Kasumi-1 (cell line): ENCODE results near the gene EMILIN1.

Experiments
- DNase-seq, 2 experiments: peaks; one replicate each; lab custom pipeline; 2025; lab: John Stamatoyannopoulos, UW

The EMILIN1 gene

DNA sequence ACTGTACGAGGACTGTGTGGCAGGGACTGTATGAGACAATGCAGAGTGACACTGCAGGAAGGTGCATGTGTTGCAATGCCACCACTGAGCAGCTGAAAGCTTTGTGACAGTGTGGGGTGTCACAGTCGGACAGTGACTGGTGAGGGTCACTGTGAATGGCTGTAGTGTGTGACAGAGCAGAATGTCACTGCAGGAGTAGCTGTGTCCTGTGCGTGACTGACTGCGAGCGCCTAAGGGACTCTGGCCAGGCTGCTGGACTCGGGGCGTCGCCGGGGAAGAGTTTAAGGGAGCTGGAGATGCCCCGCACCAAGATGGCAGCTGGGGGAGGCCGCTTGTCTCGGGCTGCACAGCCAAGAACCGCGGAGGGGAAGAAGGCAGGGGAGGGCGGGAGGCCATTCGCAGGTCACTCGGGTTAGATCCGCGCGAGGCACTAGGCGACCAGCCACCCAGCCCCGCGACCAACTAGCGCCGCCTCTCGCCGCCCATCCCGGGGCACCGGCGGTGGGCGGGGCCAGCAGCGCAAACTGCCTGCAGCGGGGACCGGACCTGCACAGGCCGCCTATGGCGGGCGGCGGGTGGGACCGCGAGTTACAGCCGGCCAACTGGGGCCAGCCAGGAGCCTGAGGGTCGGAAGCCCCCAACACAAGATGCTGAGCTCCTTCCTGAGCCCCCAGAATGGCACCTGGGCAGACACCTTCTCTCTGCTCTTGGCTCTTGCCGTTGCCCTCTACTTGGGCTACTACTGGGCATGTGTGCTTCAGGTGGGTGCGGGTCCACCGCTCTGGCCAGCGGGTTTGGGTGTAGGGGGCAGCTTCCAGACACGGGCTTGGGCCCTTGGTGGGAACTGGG lies 45.1 kb downstream of the EMILIN1 start, which contains the start of gene ABHD1:
Gene ABHD1 (plus strand): TSS at position 514 of the 849 bp plus-strand sequence. CDS start 134 bp downstream, at position 648.
- peak; percentile 23 to 43 for DNase-seq

DNA sequence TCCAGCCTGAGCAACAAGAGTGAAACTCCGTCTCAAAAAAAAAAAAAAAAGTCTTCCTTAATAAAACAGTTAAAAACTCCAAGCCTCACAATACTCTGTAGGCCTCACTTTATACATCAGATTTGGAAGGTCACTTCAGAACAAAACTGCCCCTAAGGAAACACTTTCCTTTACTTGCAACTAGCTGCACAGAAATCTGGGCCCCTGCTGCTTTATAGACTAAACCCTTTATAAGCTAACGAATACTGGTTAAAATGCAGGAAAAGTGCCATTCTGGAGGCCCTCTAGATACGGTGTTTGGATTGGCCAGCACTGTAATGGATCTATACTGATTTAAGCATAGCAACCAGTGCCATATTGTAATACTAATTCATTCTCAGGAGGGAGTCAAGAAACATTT lies 46.7 kb downstream of the EMILIN1 start:
- DNase-seq = no peak

DNA sequence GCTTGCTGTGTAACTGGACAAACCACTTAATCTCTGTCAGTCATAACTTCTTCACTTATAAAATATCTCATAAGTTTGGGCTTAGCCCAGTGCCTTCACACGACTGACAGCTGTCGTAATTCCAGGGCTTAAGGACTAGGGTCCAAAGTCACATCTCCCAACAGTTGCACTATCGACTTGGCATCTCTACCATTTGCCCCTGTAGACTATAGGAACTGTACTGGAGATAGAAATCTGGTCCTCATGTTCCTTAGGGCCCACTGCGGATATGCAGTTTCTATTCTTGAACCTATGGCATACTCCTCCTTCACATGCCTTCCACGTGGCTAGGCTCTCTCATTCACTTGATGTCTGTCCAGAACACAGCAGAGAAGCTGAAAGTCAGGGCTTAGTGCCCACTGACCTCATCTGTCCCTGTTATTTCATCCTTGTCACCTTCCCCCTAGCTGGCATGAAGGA lies 47.9 kb downstream of the EMILIN1 start:
- DNase-seq = no peak

DNA sequence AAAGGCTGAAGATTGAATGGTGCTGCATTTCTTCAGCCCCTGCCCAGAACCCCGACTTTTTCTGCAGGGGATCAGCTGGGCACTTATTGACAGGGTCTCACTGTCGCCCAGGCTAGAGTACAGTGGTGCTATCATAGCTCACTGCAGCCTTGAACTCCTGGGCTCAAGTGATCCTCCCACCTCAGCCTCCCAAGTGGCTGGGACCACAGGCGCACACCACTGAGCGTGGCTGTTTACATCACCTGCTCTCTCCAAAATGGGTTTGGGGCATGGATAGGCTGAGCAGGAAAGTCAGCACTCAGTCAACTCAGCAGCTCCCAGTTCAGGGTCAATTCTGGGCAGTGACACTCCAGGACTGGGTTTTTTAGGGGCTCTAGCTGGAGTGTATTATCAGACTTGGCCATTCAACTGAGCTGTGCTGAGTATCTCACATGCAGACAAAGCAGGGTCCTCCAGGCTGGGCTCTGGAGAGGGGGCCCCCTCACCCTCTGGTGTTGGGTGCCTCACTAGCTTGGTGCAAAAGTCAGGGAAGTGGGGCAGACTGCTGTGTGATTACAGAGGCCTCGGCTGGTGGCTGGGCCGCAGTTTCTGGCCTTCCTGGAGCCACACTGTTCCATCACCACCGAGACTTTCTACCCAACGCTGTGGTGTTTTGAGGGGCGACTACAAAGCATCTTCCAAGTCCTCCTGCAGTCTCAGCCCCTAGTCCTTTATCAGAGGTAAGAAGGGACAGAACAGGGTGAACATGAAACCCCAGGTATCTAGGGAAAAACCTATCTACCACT lies 49.7 kb downstream of the EMILIN1 start:
- no peak for DNase-seq

DNA sequence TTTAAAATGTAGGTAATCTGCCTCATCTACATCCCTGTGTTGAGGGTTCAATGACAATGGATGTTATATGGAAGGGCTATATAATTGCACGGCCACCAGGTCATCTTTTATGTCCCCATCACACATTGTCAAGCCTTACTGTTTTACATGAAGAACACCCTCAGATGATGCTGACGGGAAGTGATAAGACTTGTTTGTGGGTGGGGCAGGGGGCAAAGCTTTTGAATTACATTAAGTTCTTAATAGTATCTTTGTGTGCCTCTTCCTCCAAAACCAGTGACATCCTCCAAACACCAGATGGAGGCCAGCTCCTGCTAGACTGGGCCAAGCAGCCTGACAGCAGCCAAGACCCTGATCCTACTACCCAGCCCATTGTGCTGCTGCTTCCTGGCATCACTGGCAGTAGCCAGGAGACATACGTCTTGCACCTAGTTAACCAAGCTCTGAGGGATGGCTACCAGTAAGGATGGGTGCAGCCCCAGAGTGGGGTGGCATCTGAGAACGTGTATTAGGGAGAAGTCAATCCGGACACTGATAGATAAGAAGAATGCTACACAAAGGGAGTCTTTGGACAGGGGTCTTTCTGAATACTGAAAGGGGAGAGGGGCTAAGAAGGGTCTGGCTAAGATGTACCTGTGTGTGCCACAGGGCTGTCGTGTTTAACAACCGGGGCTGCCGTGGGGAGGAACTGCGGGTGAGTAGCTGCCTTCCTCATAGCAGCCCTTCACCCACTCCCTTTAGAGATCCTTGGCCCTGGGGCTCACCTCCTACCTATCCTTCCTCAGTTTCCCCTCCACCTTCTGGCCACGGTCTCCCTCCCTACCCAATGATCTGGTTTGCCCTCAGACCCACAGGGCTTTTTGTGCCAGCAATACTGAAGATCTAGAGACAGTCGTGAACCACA lies 50.5 kb downstream of the EMILIN1 start:
- DNase-seq = no peak

DNA sequence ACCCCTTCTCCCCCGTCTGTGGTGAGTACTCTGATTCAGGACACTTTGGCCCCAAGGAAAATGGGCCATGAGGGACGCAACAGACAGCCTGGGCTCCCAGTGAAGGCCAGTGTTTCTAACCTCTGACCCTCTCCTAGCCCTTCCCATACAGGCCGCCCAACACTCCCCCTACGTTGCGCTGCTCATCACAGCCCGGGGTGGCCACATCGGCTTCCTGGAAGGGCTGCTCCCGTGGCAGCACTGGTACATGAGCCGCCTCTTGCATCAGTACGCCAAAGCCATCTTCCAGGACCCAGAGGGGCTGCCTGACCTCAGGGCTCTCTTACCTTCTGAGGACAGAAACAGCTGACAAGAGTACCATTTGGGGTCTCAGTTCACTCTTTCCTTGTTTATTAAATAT lies 52.0 kb downstream of the EMILIN1 start:
- DNase-seq = no peak

DNA sequence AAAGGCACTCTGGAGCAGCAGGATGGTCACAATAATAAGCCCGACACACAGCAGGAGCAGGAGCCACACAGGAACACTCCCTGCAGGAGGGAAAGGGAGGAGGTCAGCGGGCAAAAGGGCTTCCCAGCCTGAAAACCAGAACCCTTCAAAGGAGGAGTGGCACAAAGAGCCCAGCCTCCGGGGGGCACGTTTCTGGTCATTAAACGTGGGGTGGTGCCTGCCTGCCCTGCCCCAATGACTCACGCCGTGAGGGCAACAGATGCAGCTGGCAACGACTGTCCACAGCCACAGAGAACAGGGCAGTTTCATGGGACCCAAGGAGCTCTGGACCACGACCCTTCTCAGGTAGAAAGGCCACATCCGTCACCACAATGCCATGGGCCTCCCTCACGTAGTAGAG lies 53.0 kb downstream of the EMILIN1 start:
- DNase-seq = no peak

DNA sequence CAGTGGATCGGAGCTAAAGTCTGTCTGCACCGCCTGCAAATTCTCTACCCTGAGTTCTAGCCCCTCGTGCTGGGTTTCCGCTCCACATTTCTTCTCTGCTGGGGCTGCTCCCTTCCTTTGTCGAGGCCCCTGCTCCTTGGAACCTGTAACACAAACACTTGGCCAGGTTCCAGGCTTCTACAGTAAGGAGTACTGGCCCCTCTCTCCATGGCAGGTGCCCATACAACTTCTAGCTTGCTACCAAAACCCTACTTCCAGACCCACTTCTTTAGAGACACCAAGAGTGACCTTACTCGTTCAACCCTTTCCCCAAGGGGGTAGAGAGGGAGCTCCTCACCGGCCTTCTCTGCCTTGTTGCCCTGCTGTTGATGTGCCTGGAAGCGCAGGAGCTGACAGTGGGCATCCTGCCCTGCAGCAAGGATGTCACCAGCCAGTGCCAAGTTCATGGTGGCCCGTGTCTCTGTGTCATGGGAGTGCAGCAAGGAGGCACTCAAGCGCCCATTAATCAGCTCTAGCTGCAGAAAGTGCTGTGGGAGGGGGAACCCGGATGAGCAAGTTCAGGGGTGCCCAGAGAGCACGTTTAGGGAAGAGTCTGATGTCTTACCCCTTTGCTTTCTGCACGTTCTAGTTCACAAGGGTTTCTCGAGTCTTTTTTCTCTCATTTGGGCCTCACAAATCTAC lies 54.9 kb downstream of the EMILIN1 start:
- DNase-seq = peak in 1 of 2 experiments; percentile 46

DNA sequence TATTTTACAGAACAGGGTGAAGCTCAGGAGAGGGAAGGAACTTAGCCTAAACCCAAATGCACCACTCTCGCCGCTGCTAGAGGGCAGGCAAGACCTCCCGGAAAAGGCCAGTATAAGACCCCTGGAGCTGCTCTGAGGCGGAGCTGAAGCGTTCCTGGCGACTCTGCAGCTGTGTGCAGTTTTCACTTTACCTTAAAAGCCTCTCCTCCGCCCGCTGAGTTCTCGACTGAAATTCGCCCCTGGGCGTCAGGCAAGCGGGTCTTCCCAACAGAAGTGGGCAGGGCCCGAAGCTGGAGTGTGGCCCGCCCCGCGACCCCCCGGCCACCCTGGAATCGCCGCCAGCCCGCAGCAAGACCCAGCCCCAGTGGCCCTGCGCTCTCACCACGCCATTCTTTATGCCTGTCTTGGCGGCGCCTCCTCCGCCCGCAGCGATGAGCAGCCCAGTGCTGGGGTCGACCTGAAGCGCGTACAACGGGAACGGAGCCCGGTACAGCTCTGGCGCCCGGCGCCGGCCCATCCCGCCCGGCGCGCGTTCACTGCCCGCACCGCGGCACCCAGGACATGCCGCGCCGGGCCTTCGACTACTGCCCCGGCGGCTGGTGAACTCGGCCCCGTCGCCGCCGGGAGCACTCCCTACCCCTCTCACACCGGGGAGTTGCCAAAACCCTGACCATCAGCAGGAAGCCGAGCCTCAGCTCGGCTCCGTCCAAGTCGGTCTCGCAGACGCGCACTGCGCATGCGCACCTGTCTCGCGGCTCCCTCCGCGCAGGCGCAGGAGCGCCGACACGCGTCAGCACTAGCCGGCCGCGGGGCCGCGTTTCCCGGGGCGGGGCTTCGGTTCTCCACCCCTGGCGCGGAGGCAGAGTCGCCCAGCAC lies 55.7 kb downstream of the EMILIN1 start, which contains the start of gene PREB:
Gene PREB (minus strand): TSS at position 732 of the 876 bp plus-strand sequence. CDS start 215 bp downstream, at position 517.
- peak; percentile 79 to 89 for DNase-seq

DNA sequence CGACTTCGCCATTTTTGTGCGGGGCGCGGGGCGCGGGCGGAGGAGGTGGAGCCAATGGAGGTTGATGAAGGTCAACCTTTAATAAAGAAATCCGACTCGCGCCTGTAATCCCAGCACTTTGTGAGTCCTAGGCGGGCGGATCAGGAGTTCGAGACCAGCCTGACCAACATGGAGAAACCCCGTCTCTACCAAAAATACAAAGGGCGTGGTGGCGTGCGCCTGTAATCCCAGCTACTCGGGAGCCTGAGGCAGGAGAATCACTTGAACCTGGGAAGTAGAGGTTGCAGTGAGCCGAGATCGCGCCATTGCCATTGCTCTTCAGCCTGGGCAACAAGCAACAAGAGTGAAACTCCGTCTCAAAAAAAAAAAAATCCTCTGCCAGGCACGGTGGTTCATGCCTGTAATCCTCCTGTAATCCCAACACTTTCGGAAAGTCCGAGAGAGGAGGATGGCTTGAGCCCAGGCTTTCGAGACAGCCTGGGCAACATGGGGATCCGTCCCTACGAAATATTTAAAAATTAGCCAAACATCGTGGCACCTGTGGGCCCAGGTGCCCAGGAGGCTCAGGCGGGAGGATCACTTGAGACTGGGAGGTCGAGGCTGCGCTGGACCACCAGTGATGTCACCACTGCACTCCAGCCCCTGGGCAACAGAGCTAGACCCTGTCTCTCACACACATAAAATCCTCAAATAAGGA lies 56.5 kb downstream of the EMILIN1 start:
- no peak for DNase-seq

DNA sequence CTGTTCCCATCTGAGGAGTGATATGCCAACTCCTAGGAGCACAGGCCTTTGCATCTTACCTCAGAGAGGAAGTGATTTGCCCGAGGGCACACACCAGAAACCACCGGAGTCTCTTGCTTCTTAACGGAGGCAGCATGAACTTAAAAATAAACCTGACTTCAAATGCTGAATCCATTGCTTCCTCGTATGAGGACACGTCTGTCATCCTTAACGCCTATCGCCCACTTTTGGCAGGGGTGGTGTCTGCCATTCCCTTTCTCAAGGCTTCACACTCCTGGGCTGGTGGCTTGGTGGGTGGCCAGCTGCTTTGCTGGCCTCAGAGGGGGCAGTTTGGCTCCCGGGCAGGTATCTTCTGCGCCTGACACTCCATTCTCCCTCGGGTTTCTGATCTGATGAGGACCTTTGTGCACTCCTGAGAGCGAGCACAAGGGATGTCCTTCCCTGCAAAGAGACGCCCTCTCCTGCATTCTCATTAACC lies 57.1 kb downstream of the EMILIN1 start:
- DNase-seq = no peak
